IMR-90 (cell line): ENCODE measurements around the gene MICAL3.
"Not testable (repeated sequence)": the region's sequence is repeated elsewhere in the genome, so short reads cannot be mapped to it uniquely, and the experiment has no call there.

Experiments
- CHD1 ChIP-seq: IDR thresholded peaks from 2 replicates; pipeline ENCODE4 v1.6.1; 2012; ENCODE audit warnings: low read depth, low read length, improper control_type of control experiment
- CTCF ChIP-seq: conservative IDR thresholded peaks from 2 replicates; pipeline ENCODE4 v1.5.1; 2012; ENCODE audit warnings: mild to moderate bottlenecking, low read depth, low read length, improper control_type of control experiment
- POLR2A ChIP-seq: IDR thresholded peaks from 2 replicates; pipeline ENCODE4 v1.6.1; 2012; ENCODE audit warnings: mild to moderate bottlenecking, low read depth, low read length
- RFX5 ChIP-seq: IDR thresholded peaks from 2 replicates; pipeline ENCODE4 v1.8.0; 2012; ENCODE audit warnings: low read depth, mild to moderate bottlenecking, low read length, moderate library complexity
- USF2 ChIP-seq: fragments of 150-350 bp; IDR thresholded peaks from 2 replicates; pipeline ENCODE4 v1.6.1; 2017; ENCODE audit warnings: mild to moderate bottlenecking, antibody characterized with exemption, low read length, low read depth

GRCh38 chr22:17991992-17992391 is 32.4 kb downstream of the MICAL3 start:
- not testable (repeated sequence) for TF ChIP-seq CTCF, CHD1, RFX5, POLR2A, USF2
